ENCODE measurements around the gene SERAC1.
"Not testable (repeated sequence)": the region's sequence is repeated elsewhere in the genome, so short reads cannot be mapped to it uniquely, and the experiment has no call there.

Gene SERAC1

DNA sequence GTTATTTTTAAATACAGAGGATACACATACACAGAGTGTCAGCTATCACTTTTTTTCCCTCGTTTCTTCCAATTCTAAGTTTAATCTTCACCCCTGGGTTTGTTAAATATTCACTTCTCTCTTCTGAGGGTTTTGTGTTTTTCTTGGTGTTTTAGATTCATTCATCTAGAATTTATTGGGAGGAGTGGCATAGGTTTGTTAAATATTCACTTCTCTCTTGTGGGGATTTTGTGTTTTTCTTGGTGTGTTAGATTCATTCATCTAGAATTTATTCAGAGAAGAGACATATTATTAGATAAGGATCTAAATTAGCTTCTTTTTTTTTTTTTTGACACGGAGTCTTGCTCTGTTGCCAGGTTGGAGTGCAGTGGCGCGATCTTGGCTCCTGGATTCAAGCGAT lies 3.9 kb upstream of the SERAC1 start:
- H3K4me3 ChIP-seq (replicated peaks; ENCODE audit: low read depth, low read length): no peak overlapping the region
- TF ChIP-seq, protein P1, sequence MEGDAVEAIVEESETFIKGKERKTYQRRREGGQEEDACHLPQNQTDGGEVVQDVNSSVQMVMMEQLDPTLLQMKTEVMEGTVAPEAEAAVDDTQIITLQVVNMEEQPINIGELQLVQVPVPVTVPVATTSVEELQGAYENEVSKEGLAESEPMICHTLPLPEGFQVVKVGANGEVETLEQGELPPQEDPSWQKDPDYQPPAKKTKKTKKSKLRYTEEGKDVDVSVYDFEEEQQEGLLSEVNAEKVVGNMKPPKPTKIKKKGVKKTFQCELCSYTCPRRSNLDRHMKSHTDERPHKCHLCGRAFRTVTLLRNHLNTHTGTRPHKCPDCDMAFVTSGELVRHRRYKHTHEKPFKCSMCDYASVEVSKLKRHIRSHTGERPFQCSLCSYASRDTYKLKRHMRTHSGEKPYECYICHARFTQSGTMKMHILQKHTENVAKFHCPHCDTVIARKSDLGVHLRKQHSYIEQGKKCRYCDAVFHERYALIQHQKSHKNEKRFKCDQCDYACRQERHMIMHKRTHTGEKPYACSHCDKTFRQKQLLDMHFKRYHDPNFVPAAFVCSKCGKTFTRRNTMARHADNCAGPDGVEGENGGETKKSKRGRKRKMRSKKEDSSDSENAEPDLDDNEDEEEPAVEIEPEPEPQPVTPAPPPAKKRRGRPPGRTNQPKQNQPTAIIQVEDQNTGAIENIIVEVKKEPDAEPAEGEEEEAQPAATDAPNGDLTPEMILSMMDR (IDR thresholded peaks at IDR 0.05; ENCODE audit: low read depth, low read length, missing control alignments): no peak
- DNase-seq (ENCODE audit: extremely low read depth, low read depth): no peak

DNA sequence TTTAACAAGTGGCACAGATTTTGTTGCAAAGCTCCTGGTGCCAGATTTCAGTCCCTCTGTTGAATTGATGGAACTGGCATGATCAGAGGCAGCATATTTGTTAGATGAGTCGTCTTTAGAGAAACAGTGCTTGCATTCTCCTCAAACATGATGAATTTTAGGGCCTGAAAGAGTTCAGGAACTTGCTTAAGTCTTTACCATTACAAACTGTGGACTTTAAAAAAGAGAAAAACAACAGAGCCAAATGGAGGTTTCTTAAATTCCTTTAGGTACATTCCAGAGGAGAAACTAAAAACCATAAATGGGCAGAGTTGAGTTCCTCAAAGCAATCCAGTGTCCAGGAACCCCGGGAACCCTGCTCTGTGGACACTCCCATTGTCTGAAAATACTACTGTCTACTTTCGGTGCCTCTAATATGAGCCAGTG lies 2.6 kb upstream of the SERAC1 start:
- TF ChIP-seq, protein P1 (IDR thresholded peaks at IDR 0.05; ENCODE audit: low read depth, low read length, missing control alignments): no peak
- H3K4me3 ChIP-seq (replicated peaks; ENCODE audit: low read depth, low read length): no peak overlapping the region
- DNase-seq (ENCODE audit: extremely low read depth, low read depth): no peak

DNA sequence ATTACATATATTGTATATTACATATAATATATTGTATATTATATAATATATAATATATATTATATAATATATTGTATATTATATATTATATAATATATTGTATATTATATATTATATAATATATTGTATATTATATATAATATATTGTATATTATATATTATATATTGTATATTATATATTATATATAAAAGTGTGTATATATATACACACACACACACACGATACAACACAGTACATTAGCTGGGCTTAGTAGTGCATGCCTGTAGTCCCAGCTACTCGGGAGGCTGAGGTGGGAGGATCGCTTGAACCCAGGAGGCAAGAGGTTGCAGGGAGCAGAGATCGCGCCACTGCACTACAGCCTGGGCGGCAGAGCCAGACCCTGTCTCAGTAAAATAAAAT lies 1.6 kb upstream of the SERAC1 start:
- DNase-seq (ENCODE audit: extremely low read depth, low read depth); H3K4me3 ChIP-seq (replicated peaks; ENCODE audit: low read depth, low read length): not testable (repeated sequence)

DNA sequence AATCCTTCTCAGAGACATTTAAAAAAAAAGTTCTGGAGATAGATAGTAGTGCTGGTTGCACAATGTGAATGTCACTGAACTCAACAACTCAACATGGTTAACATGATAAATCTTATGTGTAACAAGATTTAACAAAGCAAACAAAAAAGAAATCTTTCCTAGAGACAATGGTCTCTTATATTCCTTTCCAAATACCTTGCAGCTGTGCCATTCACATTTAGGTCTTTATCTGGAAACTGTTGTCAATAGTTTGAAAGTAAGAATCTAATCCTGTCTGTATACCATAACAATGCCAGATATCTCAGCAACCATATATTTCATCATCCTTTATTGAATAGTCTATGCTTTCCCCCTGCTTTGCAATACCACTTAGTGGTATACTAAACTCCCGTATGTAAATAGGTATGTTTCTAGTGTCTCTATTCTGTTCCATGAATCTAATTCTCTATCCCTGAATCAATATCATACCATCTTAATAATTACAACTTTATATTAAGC lies 2.1 kb downstream of the SERAC1 start:
- TF ChIP-seq, protein P1 (IDR thresholded peaks at IDR 0.05; ENCODE audit: low read depth, low read length, missing control alignments): no peak
- no peak overlapping the region for H3K4me3 ChIP-seq (replicated peaks; ENCODE audit: low read depth, low read length)
- DNase-seq (ENCODE audit: extremely low read depth, low read depth): no peak

GRCh38 chr6:158164579-158165170 lies 3.4 kb downstream of the SERAC1 start:
- no peak overlapping the region for H3K4me3 ChIP-seq (replicated peaks; ENCODE audit: low read depth, low read length)
- no peak for DNase-seq (ENCODE audit: extremely low read depth, low read depth)
- TF ChIP-seq, protein P1 (IDR thresholded peaks at IDR 0.05; ENCODE audit: low read depth, low read length, missing control alignments): no peak

GRCh38 chr6:158161566-158162254 lies 6.4 kb downstream of the SERAC1 start:
- H3K4me3 ChIP-seq (replicated peaks; ENCODE audit: low read depth, low read length): no peak overlapping the region
- DNase-seq (ENCODE audit: extremely low read depth, low read depth): no peak
- TF ChIP-seq, protein P1 (IDR thresholded peaks at IDR 0.05; ENCODE audit: low read depth, low read length, missing control alignments): no peak

- DNase-seq (ENCODE audit: extremely low read depth, low read depth): no peak
- TF ChIP-seq, protein P1 (IDR thresholded peaks at IDR 0.05; ENCODE audit: low read depth, low read length, missing control alignments): no peak
- no peak overlapping the region for H3K4me3 ChIP-seq (replicated peaks; ENCODE audit: low read depth, low read length)
Measured at GRCh38 chr6:158160932-158161539, 7.0 kb downstream of the SERAC1 start.

Data from HFF-Myc (cell line).